ENCODE measurements around the gene TNNT3.
A peak's percentile ranks its signal among the peaks of the same experiment; 100 is the strongest.

Gene TNNT3

GRCh38 chr11:1920909-1921573, 1.5 kb downstream of the TNNT3 start:
- Histone ChIP-seq H3K4me1 (ENCODE audit: control insufficient read depth, insufficient read depth, low read length) (peaks cover 20% of the 10 kb centered on the region), H3K27me3 (replicated peaks; ENCODE audit: control insufficient read depth, insufficient read depth, low read length) (no peaks in the 10 kb centered on the region), H3K9ac (ENCODE audit: low read length) (peak overlapping the region; percentile 71), H3K36me3 (ENCODE audit: control insufficient read depth, insufficient read depth, low read length, severe bottlenecking) (no peaks in the 10 kb centered on the region), H3K4me3 (ENCODE audit: low read length) (no peak overlapping the region), H3K9me3 (ENCODE audit: control insufficient read depth, low read length) (no peaks in the 10 kb centered on the region)
- no peak for DNase-seq (ENCODE audit: low read depth)

- DNase-seq (ENCODE audit: low read depth) = peak; percentile 42
- no peaks in the 10 kb centered on the region for H3K9me3 ChIP-seq (ENCODE audit: control insufficient read depth, low read length)
- no peaks in the 10 kb centered on the region for H3K36me3 ChIP-seq (ENCODE audit: control insufficient read depth, insufficient read depth, low read length, severe bottlenecking)
- no peaks in the 10 kb centered on the region for H3K27me3 ChIP-seq (replicated peaks; ENCODE audit: control insufficient read depth, insufficient read depth, low read length)
- peaks cover 20% of the 10 kb centered on the region for H3K4me1 ChIP-seq (ENCODE audit: control insufficient read depth, insufficient read depth, low read length)
- H3K4me3 ChIP-seq (ENCODE audit: low read length) = no peak overlapping the region
- H3K9ac ChIP-seq (ENCODE audit: low read length) = peak overlapping the region; percentile 71
These were observed 2.2 kb downstream of the TNNT3 start for GRCh38 chr11:1921574-1922141.

- Histone ChIP-seq H3K36me3 (ENCODE audit: control insufficient read depth, insufficient read depth, low read length, severe bottlenecking) (no peaks in the 10 kb centered on the region), H3K9ac (ENCODE audit: low read length) (peak overlapping the region; percentile 71), H3K27me3 (replicated peaks; ENCODE audit: control insufficient read depth, insufficient read depth, low read length) (no peaks in the 10 kb centered on the region), H3K4me3 (ENCODE audit: low read length) (no peak overlapping the region), H3K9me3 (ENCODE audit: control insufficient read depth, low read length) (no peaks in the 10 kb centered on the region), H3K4me1 (ENCODE audit: control insufficient read depth, insufficient read depth, low read length) (peaks cover 29% of the 10 kb centered on the region)
- no peak for DNase-seq (ENCODE audit: low read depth)
These were observed 3.1 kb downstream of the TNNT3 start for GRCh38 chr11:1922481-1923081.

- Histone ChIP-seq H3K9ac (ENCODE audit: low read length) (peak overlapping the region; percentile 40), H3K36me3 (ENCODE audit: control insufficient read depth, insufficient read depth, low read length, severe bottlenecking) (no peaks in the 10 kb centered on the region), H3K4me3 (ENCODE audit: low read length) (no peak overlapping the region), H3K9me3 (ENCODE audit: control insufficient read depth, low read length) (no peaks in the 10 kb centered on the region), H3K27me3 (replicated peaks; ENCODE audit: control insufficient read depth, insufficient read depth, low read length) (no peaks in the 10 kb centered on the region), H3K4me1 (ENCODE audit: control insufficient read depth, insufficient read depth, low read length) (peaks cover 36% of the 10 kb centered on the region)
- no peak for DNase-seq (ENCODE audit: low read depth)
These were observed 3.9 kb downstream of the TNNT3 start for GRCh38 chr11:1923201-1923956.

- Histone ChIP-seq H3K36me3 (ENCODE audit: control insufficient read depth, insufficient read depth, low read length, severe bottlenecking) (no peaks in the 10 kb centered on the region), H3K27me3 (replicated peaks; ENCODE audit: control insufficient read depth, insufficient read depth, low read length) (no peaks in the 10 kb centered on the region), H3K9ac (ENCODE audit: low read length) (no peak overlapping the region), H3K9me3 (ENCODE audit: control insufficient read depth, low read length) (no peaks in the 10 kb centered on the region), H3K4me1 (ENCODE audit: control insufficient read depth, insufficient read depth, low read length) (peaks cover 36% of the 10 kb centered on the region), H3K4me3 (ENCODE audit: low read length) (no peak overlapping the region)
- no peak for DNase-seq (ENCODE audit: low read depth)
These were observed 4.7 kb downstream of the TNNT3 start for GRCh38 chr11:1924181-1924580.

- no peak for DNase-seq (ENCODE audit: low read depth)
- H3K27me3 ChIP-seq (replicated peaks; ENCODE audit: control insufficient read depth, insufficient read depth, low read length) = no peaks in the 10 kb centered on the region
- H3K4me1 ChIP-seq (ENCODE audit: control insufficient read depth, insufficient read depth, low read length) = peaks cover 39% of the 10 kb centered on the region
- H3K9me3 ChIP-seq (ENCODE audit: control insufficient read depth, low read length) = no peaks in the 10 kb centered on the region
- no peaks in the 10 kb centered on the region for H3K36me3 ChIP-seq (ENCODE audit: control insufficient read depth, insufficient read depth, low read length, severe bottlenecking)
- no peak overlapping the region for H3K4me3 ChIP-seq (ENCODE audit: low read length)
- H3K9ac ChIP-seq (ENCODE audit: low read length) = no peak overlapping the region
These were observed 5.3 kb downstream of the TNNT3 start for GRCh38 chr11:1924646-1925372.

- no peak for DNase-seq (ENCODE audit: low read depth)
- Histone ChIP-seq H3K27me3 (replicated peaks; ENCODE audit: control insufficient read depth, insufficient read depth, low read length) (no peaks in the 10 kb centered on the region), H3K9ac (ENCODE audit: low read length) (no peak overlapping the region), H3K4me3 (ENCODE audit: low read length) (no peak overlapping the region), H3K36me3 (ENCODE audit: control insufficient read depth, insufficient read depth, low read length, severe bottlenecking) (no peaks in the 10 kb centered on the region), H3K4me1 (ENCODE audit: control insufficient read depth, insufficient read depth, low read length) (peaks cover 46% of the 10 kb centered on the region), H3K9me3 (ENCODE audit: control insufficient read depth, low read length) (no peaks in the 10 kb centered on the region)
These were observed 6.1 kb downstream of the TNNT3 start for GRCh38 chr11:1925373-1926155.

- H3K27me3 ChIP-seq (replicated peaks; ENCODE audit: control insufficient read depth, insufficient read depth, low read length) = no peaks in the 10 kb centered on the region
- no peaks in the 10 kb centered on the region for H3K36me3 ChIP-seq (ENCODE audit: control insufficient read depth, insufficient read depth, low read length, severe bottlenecking)
- H3K9me3 ChIP-seq (ENCODE audit: control insufficient read depth, low read length) = no peaks in the 10 kb centered on the region
- peaks cover 48% of the 10 kb centered on the region for H3K4me1 ChIP-seq (ENCODE audit: control insufficient read depth, insufficient read depth, low read length)
- H3K4me3 ChIP-seq (ENCODE audit: low read length) = no peak overlapping the region
- H3K9ac ChIP-seq (ENCODE audit: low read length) = peak overlapping the region; percentile 73
- no peak for DNase-seq (ENCODE audit: low read depth)
These were observed 6.9 kb downstream of the TNNT3 start for GRCh38 chr11:1926156-1927025.

- no peaks in the 10 kb centered on the region for H3K36me3 ChIP-seq (ENCODE audit: control insufficient read depth, insufficient read depth, low read length, severe bottlenecking)
- peaks cover 48% of the 10 kb centered on the region for H3K4me1 ChIP-seq (ENCODE audit: control insufficient read depth, insufficient read depth, low read length)
- no peaks in the 10 kb centered on the region for H3K9me3 ChIP-seq (ENCODE audit: control insufficient read depth, low read length)
- no peak overlapping the region for H3K4me3 ChIP-seq (ENCODE audit: low read length)
- H3K9ac ChIP-seq (ENCODE audit: low read length) = peak overlapping the region; percentile 73
- H3K27me3 ChIP-seq (replicated peaks; ENCODE audit: control insufficient read depth, insufficient read depth, low read length) = no peaks in the 10 kb centered on the region
- no peak for DNase-seq (ENCODE audit: low read depth)
These were observed 7.7 kb downstream of the TNNT3 start for GRCh38 chr11:1927026-1927847.

Data from adipocyte (in vitro differentiated cells).